A673 (cell line): Measurements from ENCODE around the gene KRT35. TPM values are rescaled to one million over a fixed set of nuclear protein-coding genes. Genes with fewer than 3 reads are reported as not detected.

Experiments used
- BruUV-seq: library from RNA; stranded (reverse); fragments of 400-500 nt; replicated peaks from 2 replicates; lab custom pipeline; 2021; lab: Mats Ljungman, UMichigan
- CTCF ChIA-PET: fragments of 300-600 bp; sonication (Branson Sonifier 250); formaldehyde crosslinking; loops from one replicate; lab custom pipeline; 2022; ENCODE audit warnings: antibody characterized with exemption; lab: Charles Lee
- POLR2A ChIA-PET: fragments of 300-600 bp; sonication (Branson Sonifier 250); formaldehyde crosslinking; loops from one replicate; lab custom pipeline; 2022; ENCODE audit warnings: antibody characterized with exemption; ENCODE audit not compliant: low non-redundant PET; lab: Charles Lee
- DNase-seq: peaks from one replicate; pipeline ENCODE4 v3.0.0-alpha.2; 2015; ENCODE audit warnings: low spot score
- H3K27ac ChIP-seq: fragments of 200-600 bp; sonication (generic); 2 replicates; pipeline ENCODE4 v1.5.1; 2016; ENCODE audit warnings: mixed run types, low read depth, mild to moderate bottlenecking, mixed read lengths, antibody characterized with exemption, low read length; ENCODE audit not compliant: poor library complexity, severe bottlenecking
- H3K27me3 ChIP-seq: fragments of 200-600 bp; sonication (generic); replicated peaks from 2 replicates; pipeline ENCODE4 v1.6.1; 2017; ENCODE audit warnings: mixed run types, low read depth, mild to moderate bottlenecking, mixed read lengths, antibody characterized with exemption, low read length; ENCODE audit not compliant: insufficient read depth, poor library complexity
- H3K36me3 ChIP-seq: fragments of 200-600 bp; sonication (generic); 2 replicates; pipeline ENCODE4 v1.6.1; 2016; ENCODE audit warnings: mixed run types, mild to moderate bottlenecking, mixed read lengths, antibody characterized with exemption, low read length; ENCODE audit not compliant: insufficient read depth, poor library complexity, severe bottlenecking
- H3K4me1 ChIP-seq: fragments of 200-600 bp; sonication (generic); 2 replicates; pipeline ENCODE4 v1.6.1; 2017; ENCODE audit warnings: mixed run types, mild to moderate bottlenecking, mixed read lengths, antibody characterized with exemption, low read length; ENCODE audit not compliant: insufficient read depth, poor library complexity, severe bottlenecking
- H3K4me3 ChIP-seq: fragments of 200-600 bp; sonication (generic); 2 replicates; pipeline ENCODE4 v1.5.1; 2016; ENCODE audit warnings: low read depth, mixed run types, mild to moderate bottlenecking, mixed read lengths, low read length; ENCODE audit not compliant: poor library complexity, severe bottlenecking
- H3K9me3 ChIP-seq: fragments of 200-600 bp; sonication (generic); 2 replicates; pipeline ENCODE4 v1.6.1; 2016; ENCODE audit warnings: mixed run types, low read depth, mild to moderate bottlenecking, mixed read lengths, antibody characterized with exemption, low read length; ENCODE audit not compliant: poor library complexity, severe bottlenecking
- CTCF ChIP-seq: fragments of 300-800, 200-600 bp; sonication (generic); conservative IDR thresholded peaks from 2 replicates; pipeline ENCODE4 v1.5.1; 2017; ENCODE audit warnings: low read depth, mild to moderate bottlenecking, antibody characterized with exemption, low read length, moderate library complexity, mixed read lengths
- EZH2 ChIP-seq: fragments of 200-600 bp; sonication (generic); IDR thresholded peaks from 2 replicates; pipeline ENCODE4 v1.6.1; 2017; ENCODE audit warnings: borderline replicate concordance, low read depth, mild to moderate bottlenecking, mixed read lengths, antibody characterized with exemption, low read length; ENCODE audit not compliant: poor library complexity, severe bottlenecking
- intact Hi-C: fragments of 100-400 bp; cut with micrococcal nuclease; formaldehyde crosslinking; loops from one replicate; pipeline ENCODE4 v1.10.0; 2022; ENCODE audit not compliant: unreplicated experiment
- total RNA-seq: library from RNA; stranded (reverse); gene quantifications from 2 replicates; pipeline ENCODE4 v1.2.3, GENCODE V29; 2021

The KRT35 gene
- total RNA-seq, 1 experiment from 2014 or later = not detected

GRCh38 chr17:41521574-41522261 is 40.8 kb upstream of the KRT35 start:
- no peak overlapping the region for H3K4me3 ChIP-seq
- TF ChIP-seq CTCF (no peak), EZH2 (no peak)
- no peaks in the 10 kb centered on the region for H3K4me1 ChIP-seq
- intact Hi-C loops = no loop called here
- no peaks in the 10 kb centered on the region for H3K27me3 ChIP-seq
- H3K27ac ChIP-seq = no peak overlapping the region
- no TSS peak for BruUV-seq
- H3K9me3 ChIP-seq = no peaks in the 10 kb centered on the region
- ChIA-PET CTCF (no interaction called here), POLR2A (no interaction called here)
- no peaks in the 10 kb centered on the region for H3K36me3 ChIP-seq
- DNase-seq = peak; percentile 4

GRCh38 chr17:41520821-41521521 is 40.0 kb upstream of the KRT35 start:
- no peak overlapping the region for H3K27ac ChIP-seq
- CTCF ChIA-PET = no interaction called here
- intact Hi-C loops = no loop called here
- no peaks in the 10 kb centered on the region for H3K9me3 ChIP-seq
- no peak for DNase-seq
- BruUV-seq = no TSS peak
- no peak overlapping the region for H3K4me3 ChIP-seq
- no peaks in the 10 kb centered on the region for H3K4me1 ChIP-seq
- TF ChIP-seq CTCF (no peak), EZH2 (no peak)
- H3K27me3 ChIP-seq = no peaks in the 10 kb centered on the region
- POLR2A ChIA-PET = no interaction called here
- no peaks in the 10 kb centered on the region for H3K36me3 ChIP-seq

GRCh38 chr17:41519501-41520224 is 38.7 kb upstream of the KRT35 start:
- POLR2A ChIA-PET = no interaction called here
- H3K9me3 ChIP-seq = no peaks in the 10 kb centered on the region

More at GRCh38 chr17:41519501-41520224, 38.7 kb upstream of the KRT35 start:
- Histone ChIP-seq H3K36me3 (no peaks in the 10 kb centered on the region), H3K27me3 (no peaks in the 10 kb centered on the region), H3K27ac (no peak overlapping the region), H3K4me3 (no peak overlapping the region), H3K4me1 (no peaks in the 10 kb centered on the region)
- CTCF ChIA-PET = no interaction called here
- intact Hi-C loops = no loop called here
- TF ChIP-seq EZH2 (no peak), CTCF (no peak)
- no TSS peak for BruUV-seq
- DNase-seq = no peak
